Measurements from ENCODE around the gene KIF26A. TPM values are rescaled to one million over a fixed set of nuclear protein-coding genes. Genes with fewer than 3 reads are reported as not detected.

KIF26A gene
- total and polyA plus RNA-seq, 2 of the 4 experiments (the other 2 are of a cell fraction): not detected

- H3K36me3 ChIP-seq (ENCODE audit: control insufficient read depth, insufficient read depth, low read length): no peaks in the 10 kb centered on the region
- H2AK9ac ChIP-seq (replicated peaks; ENCODE audit: low read depth, low read length, poor library complexity): no peak overlapping the region
- no TSS peak for BruUV-seq (replicated peaks)
- no peak overlapping the region for H2BK120ac ChIP-seq (ENCODE audit: low read depth, low read length)
- DNase-seq (no peak), ATAC-seq (ENCODE audit: low read depth) (no peak)
- H3K4me3 ChIP-seq (ENCODE audit: insufficient read depth, low read depth, low read length): no peak overlapping the region
- H3K18ac ChIP-seq (ENCODE audit: low read depth, low read length): no peak overlapping the region
- no peaks in the 10 kb centered on the region for H3K9me3 ChIP-seq (ENCODE audit: control insufficient read depth, insufficient read depth, low read length)
- TF ChIP-seq MAZ (IDR thresholded peaks at IDR 0.05; ENCODE audit: borderline replicate concordance, low read depth, low read length): no peak
- no peak for TF ChIP-seq CHD1 (IDR thresholded peaks at IDR 0.05; ENCODE audit: low read depth, low read length)
- TF ChIP-seq NFE2L2 (IDR thresholded peaks at IDR 0.05; ENCODE audit: low read depth, low read length): no peak
- no peak for TF ChIP-seq POLR2A (IDR thresholded peaks at IDR 0.05; ENCODE audit: low read depth, low read length)
- TF ChIP-seq CEBPB (IDR thresholded peaks at IDR 0.05; ENCODE audit: low read depth, low read length): no peak
- no peak for TF ChIP-seq SMC3 (IDR thresholded peaks at IDR 0.05; ENCODE audit: low read depth, low read length)
- no peak for TF ChIP-seq USF2 (IDR thresholded peaks at IDR 0.05; ENCODE audit: low read depth, low read length)
- no peak for TF ChIP-seq RFX5 (IDR thresholded peaks at IDR 0.05; ENCODE audit: low read depth, low read length)
- no peak for TF ChIP-seq FOS (IDR thresholded peaks at IDR 0.05; ENCODE audit: low read depth, low read length)
- TF ChIP-seq RAD21 (IDR thresholded peaks at IDR 0.05; ENCODE audit: low read length): no peak
- TF ChIP-seq BHLHE40 (IDR thresholded peaks at IDR 0.05; ENCODE audit: low read depth, low read length): no peak
- no peak for TF ChIP-seq MAFK (IDR thresholded peaks at IDR 0.05; ENCODE audit: low read depth, low read length)
- no peak for TF ChIP-seq MXI1 (IDR thresholded peaks at IDR 0.05; ENCODE audit: borderline replicate concordance, low read depth, low read length)
- H3K23ac ChIP-seq (ENCODE audit: low read depth, low read length): no peak overlapping the region
- no peak overlapping the region for H3K27ac ChIP-seq (ENCODE audit: insufficient read depth, low read length)
- no peak overlapping the region for H2BK5ac ChIP-seq (ENCODE audit: low read depth, low read length, poor library complexity, severe bottlenecking)
- dilution Hi-C loops (cut with HindIII; ENCODE audit: low sequenced_read_pairs, unreplicated experiment) (no loop called here), intact Hi-C loops (cut with micrococcal nuclease) (no loop called here), in situ Hi-C loops (cut with MboI; ENCODE audit: low sequenced_read_pairs) (no loop called here)
- no peaks in the 10 kb centered on the region for H3K9me1 ChIP-seq (ENCODE audit: insufficient read depth, low read length)
- no peak overlapping the region for H3K4ac ChIP-seq (ENCODE audit: low read depth, low read length)
- CTCF ChIA-PET: no interaction called here
- H3K27me3 ChIP-seq (ENCODE audit: control insufficient read depth, insufficient read depth, low read length): no peaks in the 10 kb centered on the region
- no peak overlapping the region for H2BK20ac ChIP-seq (ENCODE audit: low read depth, low read length)
- no peak overlapping the region for H2AFZ ChIP-seq (replicated peaks; ENCODE audit: low read length, poor library complexity)
- H3K9ac ChIP-seq (ENCODE audit: low read depth, low read length): no peak overlapping the region
- no peak overlapping the region for H4K91ac ChIP-seq (ENCODE audit: insufficient read depth, low read depth, low read length)
- no peaks in the 10 kb centered on the region for H4K20me1 ChIP-seq (ENCODE audit: insufficient read depth, low read length)
- no peak overlapping the region for H2BK15ac ChIP-seq (ENCODE audit: low read depth, low read length)
- no peak overlapping the region for H4K5ac ChIP-seq (ENCODE audit: low read depth, low read length)
- H3K79me1 ChIP-seq (ENCODE audit: low read depth in 1 of 2, low read length in 2 of 2): no peaks in the 10 kb centered on the region
- no peaks in the 10 kb centered on the region for H3K4me1 ChIP-seq (ENCODE audit: control insufficient read depth, insufficient read depth, low read length)
- H3K14ac ChIP-seq (replicated peaks; ENCODE audit: low read depth, low read length): no peak overlapping the region
- H2AK5ac ChIP-seq (ENCODE audit: low read depth, low read length): no peak overlapping the region
- POLR2A ChIA-PET (ENCODE audit: unreplicated experiment): no interaction called here
- WGBS, 2 experiments (ENCODE audit: extremely low coverage in 2 of 2, insufficient read length in 1 of 2): 62% methylated on average over 5 of the region's 24 CpGs; no CpG with 5 or more reads in 1 of the 2 experiments
- no peak overlapping the region for H4K8ac ChIP-seq (ENCODE audit: low read depth in 2 of 2, low read length in 2 of 2)
- H3K56ac ChIP-seq (ENCODE audit: extremely low read depth, insufficient read depth, low read length): no peak overlapping the region
- no peak overlapping the region for H3K4me2 ChIP-seq (ENCODE audit: low read depth, low read length)
Observed at GRCh38 chr14:104109731-104110361, 28.5 kb upstream of the KIF26A start.

All from IMR-90 (cell line).